Osteoblast (primary cell): ENCODE results near the gene NUP42. TPM values are rescaled to one million over a fixed set of nuclear protein-coding genes. Genes with fewer than 3 reads are reported as not detected.
"Not testable (repeated sequence)": the region's sequence is repeated elsewhere in the genome, so short reads cannot be mapped to it uniquely, and the experiment has no call there.

Experiments
- DNase-seq: peaks from one replicate; pipeline ENCODE4 v3.0.0; 2011; ENCODE audit warnings: low spot score, mixed read lengths; ENCODE audit not compliant: insufficient read length; ENCODE audit errors: missing footprints
- H2AFZ ChIP-seq: 2 replicates; pipeline ENCODE4 v1.6.0; 2011; ENCODE audit warnings: mild to moderate bottlenecking, low read length
- H3K27ac ChIP-seq: 2 replicates; pipeline ENCODE4 v1.5.1; 2011; ENCODE audit warnings: mild to moderate bottlenecking, low read depth, low read length, moderate library complexity
- H3K27me3 ChIP-seq: 2 replicates; pipeline ENCODE4 v1.6.0; 2012; ENCODE audit warnings: mild to moderate bottlenecking, control low read depth, inconsistent platforms, low read length, moderate library complexity; ENCODE audit not compliant: insufficient read depth
- H3K36me3 ChIP-seq: 2 replicates; pipeline ENCODE4 v1.5.1; 2011; ENCODE audit warnings: mild to moderate bottlenecking, low read length, control low read depth, moderate library complexity; ENCODE audit not compliant: insufficient read depth
- H3K4me1 ChIP-seq: 2 replicates; pipeline ENCODE4 v1.5.1; 2011; ENCODE audit warnings: mild to moderate bottlenecking, low read length, control low read depth, moderate library complexity; ENCODE audit not compliant: insufficient read depth
- H3K4me2 ChIP-seq: 2 replicates; pipeline ENCODE4 v1.6.0; 2011; ENCODE audit warnings: mild to moderate bottlenecking, low read length; ENCODE audit not compliant: insufficient read depth
- H3K4me3 ChIP-seq: fragments of 200-600 bp; sonication (generic); 3 replicates; pipeline ENCODE4 v1.5.1; 2012; ENCODE audit warnings: mild to moderate bottlenecking, low read length, inconsistent platforms; ENCODE audit not compliant: insufficient read depth
- H3K79me2 ChIP-seq: 2 replicates; pipeline ENCODE4 v1.6.0; 2012; ENCODE audit warnings: mild to moderate bottlenecking, low read length, control low read depth, inconsistent platforms; ENCODE audit not compliant: insufficient read depth
- H3K9me3 ChIP-seq: 2 replicates; pipeline ENCODE4 v1.5.1; 2011; ENCODE audit warnings: low read depth, low read length, control low read depth
- H4K20me1 ChIP-seq: 2 replicates; pipeline ENCODE4 v1.6.0; 2012; ENCODE audit warnings: mild to moderate bottlenecking, low read length, control low read depth; ENCODE audit not compliant: insufficient read depth
- CTCF ChIP-seq: IDR thresholded peaks from 2 replicates; pipeline ENCODE4 v1.5.1; 2011; ENCODE audit warnings: mild to moderate bottlenecking, low read depth, low read length, moderate library complexity; ENCODE audit errors: extremely low read depth
- total RNA-seq: library from RNA; depleted of rRNA; stranded (reverse); fragments of >200 nt; gene quantifications from 2 replicates; pipeline ENCODE4 v1.2.3, GENCODE V29; 2012

The NUP42 gene
- total RNA-seq, 1 donor = 22.4 TPM

- no peak for TF ChIP-seq CTCF
- DNase-seq = no peak
- H2AFZ ChIP-seq = no peak overlapping the region
These were observed 40.7 kb downstream of the NUP42 start for GRCh38 chr7:23222439-23223030.

GRCh38 chr7:23224364-23224763 is 42.5 kb downstream of the NUP42 start:
- H3K4me1 ChIP-seq, DNase-seq, H3K27ac ChIP-seq, H3K4me3 ChIP-seq, H3K4me2 ChIP-seq, H2AFZ ChIP-seq, H4K20me1 ChIP-seq, H3K36me3 ChIP-seq, H3K9me3 ChIP-seq, H3K79me2 ChIP-seq, H3K27me3 ChIP-seq: not testable (repeated sequence)

More at GRCh38 chr7:23222439-23223030, 40.7 kb downstream of the NUP42 start:
- Histone ChIP-seq H3K79me2 (no peaks in the 10 kb centered on the region), H3K36me3 (no peaks in the 10 kb centered on the region), H3K27me3 (peaks cover 11% of the 10 kb centered on the region), H3K4me3 (no peak overlapping the region), H4K20me1 (no peaks in the 10 kb centered on the region), H3K4me1 (no peaks in the 10 kb centered on the region), H3K4me2 (no peak overlapping the region), H3K9me3 (no peaks in the 10 kb centered on the region), H3K27ac (no peak overlapping the region)

- Histone ChIP-seq H4K20me1 (no peaks in the 10 kb centered on the region), H3K27ac (no peak overlapping the region), H3K4me2 (no peak overlapping the region), H3K4me1 (no peaks in the 10 kb centered on the region), H3K36me3 (no peaks in the 10 kb centered on the region), H2AFZ (no peak overlapping the region), H3K27me3 (peaks cover 7% of the 10 kb centered on the region), H3K4me3 (no peak overlapping the region), H3K9me3 (no peaks in the 10 kb centered on the region), H3K79me2 (no peaks in the 10 kb centered on the region)
- TF ChIP-seq CTCF = no peak
- no peak for DNase-seq
These were observed 45.1 kb downstream of the NUP42 start for GRCh38 chr7:23226844-23227450.

GRCh38 chr7:23228412-23228811 is 46.6 kb downstream of the NUP42 start:
- Histone ChIP-seq H3K27me3 (no peaks in the 10 kb centered on the region), H4K20me1 (no peaks in the 10 kb centered on the region), H2AFZ (no peak overlapping the region), H3K4me3 (no peak overlapping the region), H3K27ac (no peak overlapping the region), H3K4me1 (no peaks in the 10 kb centered on the region), H3K36me3 (no peaks in the 10 kb centered on the region), H3K9me3 (no peaks in the 10 kb centered on the region), H3K4me2 (no peak overlapping the region), H3K79me2 (no peaks in the 10 kb centered on the region)
- TF ChIP-seq CTCF = no peak
- no peak for DNase-seq
